NCI-H1436 (cell line): ENCODE results near the gene LSM14B.
A peak's percentile ranks its signal among the peaks of the same experiment; 100 is the strongest.

ENCODE experiments used
- DNase-seq: peaks from one replicate; lab custom pipeline; 2025; lab: John Stamatoyannopoulos, UW

The LSM14B gene

DNA sequence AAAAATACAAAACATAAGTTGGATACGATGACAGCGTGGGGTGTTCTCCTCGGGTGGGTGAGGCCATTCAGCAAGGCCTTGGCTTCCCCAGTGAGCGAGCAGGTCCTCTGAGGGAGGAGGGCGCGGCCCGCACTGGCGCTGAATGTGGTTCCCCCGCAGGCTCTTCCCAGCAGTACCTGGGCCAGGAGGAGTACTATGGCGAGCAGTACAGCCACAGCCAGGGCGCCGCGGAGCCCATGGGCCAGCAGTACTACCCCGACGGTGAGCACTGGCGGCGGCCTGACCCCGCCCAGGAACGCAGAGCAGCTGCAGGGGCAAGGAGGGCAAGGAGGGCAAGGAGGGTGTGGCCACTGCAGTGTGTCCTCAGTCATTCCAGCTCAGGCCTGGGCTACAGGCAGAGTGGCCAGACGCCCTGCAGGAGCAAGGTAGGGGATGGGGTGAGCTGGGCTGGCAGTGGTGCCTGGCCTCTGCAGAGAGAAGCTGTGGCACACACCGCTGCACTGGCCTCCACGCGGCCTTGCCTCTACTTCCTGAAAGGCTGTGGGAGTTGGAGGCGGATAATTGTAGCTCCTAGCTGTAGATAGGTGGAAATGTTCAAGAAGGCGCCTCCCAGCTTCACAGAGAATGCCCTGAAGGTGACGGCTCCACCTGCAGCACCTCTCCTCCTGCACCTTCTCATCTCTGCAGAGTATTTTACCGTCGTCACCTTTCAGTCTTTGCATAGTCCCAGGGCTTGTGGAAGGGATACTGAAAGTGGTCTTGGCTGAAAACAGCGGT, 41.9 kb downstream of the LSM14B start:
- no peak for DNase-seq

DNA sequence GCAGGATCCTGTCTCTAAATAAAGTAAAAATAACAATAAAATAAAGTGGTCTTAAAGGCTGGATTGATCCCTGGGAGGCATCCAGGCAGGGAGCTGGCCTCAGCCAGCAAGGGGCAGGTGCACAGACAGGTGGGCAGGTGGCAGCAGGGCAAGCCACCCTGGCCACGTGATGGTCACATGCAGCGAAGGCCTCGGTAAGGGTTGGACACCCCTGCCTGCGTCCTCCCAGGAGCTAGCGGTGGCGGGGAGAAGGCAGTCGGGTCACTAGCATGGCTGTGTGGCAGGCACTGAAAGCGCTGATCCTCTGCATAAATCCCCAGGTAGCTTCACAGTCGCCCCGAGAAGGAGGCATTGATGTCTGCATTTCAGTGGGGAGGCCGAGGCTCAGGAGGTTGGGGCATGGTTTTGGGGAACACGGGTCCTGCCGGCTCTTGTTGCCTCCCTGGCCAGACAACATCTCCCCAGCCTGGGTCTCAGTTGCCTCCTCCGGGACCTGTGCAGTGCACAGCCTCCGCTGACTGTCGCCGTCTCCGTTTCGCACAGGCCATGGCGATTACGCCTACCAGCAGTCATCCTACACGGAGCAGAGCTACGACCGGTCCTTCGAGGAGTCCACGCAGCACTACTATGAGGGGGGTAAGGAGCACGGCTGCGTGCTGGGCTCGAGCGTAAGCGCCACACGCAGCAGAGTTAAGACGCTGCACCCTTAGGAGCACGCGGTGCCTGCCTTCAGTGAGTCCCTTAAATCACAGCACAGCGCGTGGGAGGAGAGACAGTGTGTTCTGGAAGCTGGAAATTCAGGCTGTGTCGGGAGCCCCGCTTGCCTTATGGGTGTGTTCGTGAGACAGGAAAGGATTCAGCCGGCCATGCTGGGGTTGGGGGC, 42.8 kb downstream of the LSM14B start:
- DNase-seq = no peak

GRCh38 chr20:62165762-62166399, 43.6 kb downstream of the LSM14B start:
- no peak for DNase-seq

GRCh38 chr20:62167474-62167873, 45.2 kb downstream of the LSM14B start:
- no peak for DNase-seq

GRCh38 chr20:62168061-62168460, 45.8 kb downstream of the LSM14B start:
- no peak for DNase-seq

- DNase-seq = no peak
Measured at GRCh38 chr20:62168890-62169435, 46.7 kb downstream of the LSM14B start.

DNA sequence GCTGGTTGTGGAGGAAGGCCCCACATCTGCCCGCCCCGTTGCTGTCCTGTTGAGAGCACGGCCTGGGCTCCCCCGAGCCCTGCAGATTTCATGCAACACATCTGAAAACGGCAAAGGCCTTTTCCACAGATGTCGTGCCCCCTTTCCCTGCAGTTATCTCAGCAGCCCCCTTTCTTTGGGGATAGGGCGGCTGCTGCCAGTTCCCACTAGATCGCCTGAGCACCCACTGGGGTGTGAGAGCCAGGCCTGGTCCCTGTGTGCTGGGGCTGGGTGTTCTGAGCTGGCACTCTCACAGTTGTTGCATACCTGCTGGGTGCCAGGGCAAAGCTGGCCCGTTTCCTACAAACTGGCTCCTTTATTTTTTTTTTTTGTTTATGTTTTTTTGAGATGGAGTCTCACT, 48.3 kb downstream of the LSM14B start:
- DNase-seq = no peak

GRCh38 chr20:62171245-62171644, 49.0 kb downstream of the LSM14B start:
- no peak for DNase-seq

DNA sequence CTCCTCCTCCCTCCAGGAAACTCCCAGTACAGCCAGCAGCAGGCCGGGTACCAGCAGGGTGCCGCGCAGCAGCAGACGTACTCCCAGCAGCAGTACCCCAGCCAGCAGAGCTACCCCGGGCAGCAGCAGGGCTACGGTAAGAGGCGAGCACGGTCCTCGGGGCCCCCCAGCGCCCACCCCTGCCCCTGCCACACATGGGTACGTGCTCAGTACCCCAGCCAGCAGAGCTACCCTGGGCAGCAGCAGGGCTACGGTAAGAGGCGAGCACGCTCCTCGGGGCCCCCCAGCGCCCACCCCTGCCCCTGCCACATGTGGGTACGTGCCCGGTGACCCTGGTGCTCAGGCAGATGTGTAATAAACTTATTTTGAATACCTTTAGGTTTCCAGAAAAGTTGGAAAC, 50.4 kb downstream of the LSM14B start:
- no peak for DNase-seq

DNA sequence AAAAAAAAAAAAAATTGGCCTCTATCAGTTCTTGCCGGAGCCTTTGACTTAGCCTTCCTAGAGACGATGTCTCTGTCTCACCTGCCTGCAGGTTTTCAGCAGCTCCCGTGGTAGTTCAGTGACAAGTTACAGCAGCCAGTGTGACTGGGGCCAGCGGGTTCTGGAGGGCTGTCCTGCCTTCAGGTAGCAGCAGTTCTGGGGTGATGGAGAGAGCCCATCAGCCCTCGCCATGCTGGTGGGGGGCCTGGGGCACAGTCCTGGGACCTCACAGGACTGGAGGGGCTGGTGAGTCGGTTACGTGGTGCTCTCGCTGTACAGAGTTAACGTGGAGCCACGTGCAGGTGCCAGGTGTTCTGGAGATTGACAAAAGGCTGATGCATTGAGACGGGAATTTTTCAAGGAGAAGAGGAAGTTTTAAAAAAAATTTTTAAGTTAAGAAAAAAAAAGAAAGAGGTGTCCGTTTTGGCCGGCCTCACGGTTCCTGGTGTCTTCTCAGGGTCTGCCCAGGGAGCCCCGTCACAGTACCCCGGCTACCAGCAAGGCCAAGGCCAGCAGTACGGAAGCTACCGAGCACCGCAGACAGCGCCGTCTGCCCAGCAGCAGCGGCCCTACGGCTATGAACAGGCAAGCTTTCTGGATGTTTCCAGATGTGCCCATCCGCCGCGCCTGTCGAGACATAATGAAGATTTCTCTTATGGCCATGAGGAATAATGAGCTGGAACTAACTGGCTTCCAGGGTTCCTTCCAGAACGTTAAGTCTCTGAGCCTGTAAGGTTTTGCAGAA, 51.9 kb downstream of the LSM14B start:
- DNase-seq = no peak

GRCh38 chr20:62174870-62175624, 52.8 kb downstream of the LSM14B start:
- DNase-seq = no peak

GRCh38 chr20:62175711-62176110, 53.4 kb downstream of the LSM14B start:
- DNase-seq = no peak

DNA sequence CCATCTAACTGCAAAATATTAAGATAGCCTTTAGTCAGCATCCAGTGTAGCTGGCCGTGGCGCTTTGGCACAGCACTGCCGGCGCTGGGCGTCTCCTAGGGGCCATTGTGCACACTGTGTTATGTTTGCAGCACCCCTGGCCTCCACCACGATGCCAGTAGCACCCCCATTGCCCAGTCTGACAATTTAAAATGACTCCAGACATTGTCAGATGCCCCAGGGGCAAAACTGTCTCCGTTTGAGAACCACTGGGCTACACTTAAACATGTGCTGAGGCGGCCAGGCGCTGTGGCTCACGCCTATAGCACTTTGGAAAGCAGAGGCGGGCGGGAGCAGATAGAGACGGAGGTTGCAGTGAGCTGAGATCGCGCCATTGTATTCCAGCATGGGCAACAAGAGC, 54.6 kb downstream of the LSM14B start:
- no peak for DNase-seq

- no peak for DNase-seq
Measured at GRCh38 chr20:62177307-62177706, 55.0 kb downstream of the LSM14B start.

DNA sequence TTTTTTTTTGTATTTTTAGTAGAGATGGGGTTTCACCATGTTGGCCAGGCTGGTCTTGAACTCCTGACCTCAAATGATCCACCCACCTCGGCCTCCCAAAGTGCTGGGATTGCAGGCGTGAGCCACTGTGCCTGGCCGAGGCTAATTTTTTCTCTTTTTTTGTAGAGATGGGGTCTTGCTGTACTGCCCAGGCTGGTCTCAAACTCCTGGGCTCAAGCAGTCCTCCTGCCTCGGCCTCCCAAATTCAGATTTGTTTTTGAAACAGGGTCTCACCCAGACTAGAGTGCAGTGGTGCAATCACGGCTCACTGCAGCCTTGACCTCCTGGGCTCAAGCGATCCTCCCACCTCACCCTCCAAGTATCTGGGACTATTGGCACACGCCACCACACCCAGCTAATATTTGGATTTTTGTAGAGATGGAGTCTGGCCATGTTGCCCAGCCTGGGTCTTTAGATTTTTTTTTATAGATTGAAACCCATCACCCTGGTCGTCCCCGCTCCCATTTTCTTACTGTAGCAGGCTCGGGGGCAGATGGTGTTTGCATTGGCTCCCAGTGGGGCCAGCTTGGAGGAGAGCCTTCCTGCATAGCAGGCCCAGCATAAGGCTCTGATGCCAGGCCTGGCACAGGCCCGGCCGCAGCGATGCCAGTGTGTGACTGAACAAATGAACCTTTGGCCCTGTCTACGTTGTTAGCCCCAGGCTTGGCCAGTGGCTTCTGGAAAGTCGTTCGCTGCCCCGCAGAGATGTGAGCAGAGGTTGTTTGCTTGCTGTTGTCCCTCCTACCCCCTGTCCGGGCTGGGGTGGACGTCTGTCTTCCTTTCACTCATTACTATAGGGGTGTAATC, 56.3 kb downstream of the LSM14B start:
- no peak for DNase-seq

DNA sequence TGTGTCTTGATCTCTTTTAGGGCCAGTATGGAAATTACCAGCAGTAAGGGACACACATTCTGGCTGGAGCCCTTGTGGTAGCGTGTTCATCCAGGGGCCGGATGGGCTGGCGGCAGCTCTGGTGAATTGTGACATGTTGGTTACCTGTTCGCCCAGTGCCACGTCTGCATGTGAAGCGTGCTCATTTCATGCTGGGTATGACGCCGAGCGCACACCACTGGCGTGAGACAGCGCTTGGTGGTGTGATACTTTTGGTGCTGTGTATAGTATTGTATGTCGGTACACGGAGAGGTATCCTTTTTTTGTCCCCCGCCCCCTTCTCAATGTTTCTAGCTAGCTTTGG, 56.9 kb downstream of the LSM14B start:
- DNase-seq = no peak

DNA sequence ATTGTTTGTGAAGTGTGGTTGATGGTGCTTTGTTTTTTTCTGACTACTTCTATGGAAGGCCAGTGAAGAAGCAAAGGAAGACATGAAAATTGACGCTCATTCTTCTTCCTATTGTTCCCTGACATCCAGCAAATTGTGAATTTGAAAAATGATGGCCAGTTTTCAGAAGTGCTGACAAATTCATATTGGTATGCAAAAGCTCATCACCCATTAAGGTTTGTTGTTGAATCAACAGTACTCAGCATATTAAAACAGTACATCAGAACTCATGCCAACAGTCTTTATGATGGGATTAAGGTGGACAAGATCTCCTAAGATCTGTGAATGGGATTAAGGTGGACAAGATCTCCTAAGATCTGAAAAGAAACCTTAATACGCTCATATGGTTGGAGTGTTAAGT, 59.5 kb downstream of the LSM14B start:
- DNase-seq = no peak

GRCh38 chr20:62182469-62183425, 60.5 kb downstream of the LSM14B start, which contains the start of gene MTG2:
Gene MTG2 (plus strand): TSS chr20:62183028. CDS start chr20:62193421, 10,393 bp downstream.
- DNase-seq = peak; percentile 92
